CMK (cell line): ENCODE results near the gene CADPS.

Experiments used
- DNase-seq: peaks from one replicate; pipeline ENCODE4 v3.0.0-alpha.2; 2010; ENCODE audit warnings: low read depth

Gene CADPS

DNA sequence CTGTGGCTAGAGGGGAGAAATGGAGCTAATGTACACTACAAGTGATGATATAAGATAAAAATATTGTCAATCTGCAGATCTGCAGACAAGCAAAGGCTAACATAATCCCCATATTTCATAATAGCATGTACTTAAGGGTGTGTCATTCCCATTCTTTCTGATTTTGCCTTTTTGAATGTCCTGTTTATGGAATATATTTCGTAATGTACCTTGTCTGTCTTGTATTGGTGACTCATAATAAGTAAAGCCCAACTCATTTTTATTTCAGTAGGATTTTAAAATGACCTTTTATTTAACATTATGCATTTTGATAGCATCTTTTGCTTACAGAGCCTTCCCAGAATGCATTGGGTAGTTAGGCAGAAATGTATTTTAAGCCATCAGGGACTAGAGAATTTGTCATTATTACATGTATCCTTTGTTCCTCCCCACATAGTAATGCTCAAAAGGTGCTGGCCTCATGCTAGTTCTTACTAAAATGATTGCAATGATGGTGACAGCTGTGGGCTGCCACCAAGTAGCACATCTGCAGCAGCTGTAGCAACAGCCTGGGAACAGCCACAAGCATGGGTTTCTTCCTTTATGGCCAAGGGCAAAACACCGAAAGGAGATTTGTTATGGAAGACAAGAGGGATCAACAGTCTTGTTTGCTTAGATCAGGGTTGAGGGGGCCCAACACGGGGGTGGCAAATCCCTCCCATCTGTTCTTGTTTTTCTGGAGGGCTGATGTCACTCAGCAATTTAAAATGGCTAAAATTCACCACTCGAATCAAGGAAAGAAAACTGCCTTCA, 188.5 kb downstream of the CADPS start:
- no peak for DNase-seq

DNA sequence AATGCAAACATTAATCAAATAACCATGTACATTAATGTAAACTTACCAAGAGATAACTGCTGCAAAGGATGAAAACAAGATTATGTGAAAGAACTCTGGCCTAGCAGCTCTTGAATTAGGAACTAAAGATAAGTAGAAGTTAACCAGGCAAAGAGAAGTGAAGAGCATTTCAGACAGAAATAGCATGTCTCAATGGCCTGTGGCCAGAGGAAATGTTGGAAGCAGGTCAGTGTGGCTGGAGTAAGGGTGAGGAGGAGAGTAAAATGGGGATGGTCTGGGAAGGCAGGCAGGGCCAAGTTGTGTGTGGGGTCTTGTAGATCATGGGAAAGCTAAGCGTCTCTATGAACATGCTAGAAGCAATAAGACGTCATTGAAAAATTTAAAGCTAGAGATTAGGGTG, 192.4 kb downstream of the CADPS start:
- DNase-seq = no peak

DNA sequence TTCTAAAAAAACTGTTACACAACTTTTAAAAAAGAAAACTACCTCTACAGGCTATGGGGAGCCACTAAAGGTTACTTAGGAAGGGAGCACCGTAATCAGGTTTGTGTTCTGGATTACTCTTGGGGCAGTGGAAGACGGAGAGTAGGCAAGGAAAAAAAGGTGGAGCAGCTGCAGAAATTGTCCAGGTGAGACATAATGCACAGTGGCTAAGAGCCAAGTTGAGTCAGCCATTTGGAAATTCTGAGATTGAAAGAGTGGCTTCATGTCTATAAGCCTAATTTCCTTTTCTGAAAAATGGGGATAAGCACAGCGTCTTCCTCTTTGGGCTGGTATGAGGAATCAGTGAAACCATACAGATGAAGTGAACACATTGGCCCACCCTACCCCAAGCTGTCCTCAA, 195.2 kb downstream of the CADPS start:
- DNase-seq = no peak

DNA sequence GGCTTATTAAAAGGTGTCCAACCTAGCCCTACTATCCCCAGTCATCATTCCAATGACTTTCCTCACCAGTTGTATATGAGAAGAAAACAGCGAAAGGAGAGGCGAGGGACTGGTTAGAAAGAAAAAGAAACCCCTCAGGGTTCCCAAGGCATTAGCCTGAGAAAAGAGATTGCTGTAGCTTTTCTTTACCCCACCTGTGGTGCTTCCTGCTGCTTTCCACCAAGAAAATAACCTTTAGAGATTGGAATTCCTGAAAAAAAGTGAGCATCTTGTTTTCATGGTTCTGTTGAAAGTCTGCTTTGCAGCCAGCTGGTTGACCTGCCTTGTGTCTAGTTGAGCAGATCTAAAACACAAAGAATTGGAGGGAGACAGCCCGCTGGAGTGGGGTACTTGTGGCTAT, 196.4 kb downstream of the CADPS start:
- DNase-seq = no peak

DNA sequence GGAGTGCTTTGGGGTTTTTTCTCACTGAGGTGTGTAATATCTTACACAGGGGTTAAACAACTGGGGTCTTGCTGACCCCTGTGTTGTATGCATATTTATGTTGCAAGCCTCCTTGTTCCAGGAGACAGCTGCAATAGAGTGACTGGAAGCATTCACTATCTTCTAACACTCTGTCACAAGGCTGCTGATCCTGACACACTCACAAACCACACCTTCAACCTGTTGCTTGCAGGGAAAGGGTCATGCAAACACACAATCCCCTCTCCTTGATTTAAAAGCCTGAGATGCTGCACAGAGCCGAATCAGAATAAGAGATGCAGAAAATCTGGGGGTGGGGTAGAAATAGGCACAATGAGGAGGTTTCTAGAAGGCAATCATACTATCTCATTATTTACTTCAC, 197.3 kb downstream of the CADPS start:
- DNase-seq = no peak

DNA sequence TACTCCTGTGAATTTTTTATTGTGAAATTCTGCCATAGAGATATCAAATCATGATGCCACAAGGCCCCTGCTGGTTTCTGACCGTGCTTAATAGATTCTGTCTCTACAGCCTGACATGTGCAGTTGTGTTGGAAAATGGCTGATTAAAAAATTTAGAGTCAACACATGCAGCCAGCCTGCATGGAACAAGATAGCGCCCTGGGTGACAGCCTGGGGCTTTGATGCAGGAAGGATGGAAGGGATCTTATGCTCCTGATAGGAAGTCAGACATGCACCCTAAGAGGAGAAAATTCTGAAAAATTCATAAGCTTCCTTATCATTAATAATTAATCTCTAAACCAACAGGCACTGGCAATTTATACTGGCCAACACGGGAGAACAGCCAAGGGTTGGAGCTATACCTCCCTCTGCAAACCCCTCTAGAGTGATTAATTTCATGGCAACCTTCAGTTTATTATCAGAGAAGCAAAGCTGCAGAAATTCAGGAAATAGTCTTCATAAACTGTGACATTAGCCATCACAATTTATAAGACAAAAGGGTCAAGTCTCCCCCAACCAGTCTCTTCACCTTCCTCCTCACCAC, 198.4 kb downstream of the CADPS start:
- no peak for DNase-seq

DNA sequence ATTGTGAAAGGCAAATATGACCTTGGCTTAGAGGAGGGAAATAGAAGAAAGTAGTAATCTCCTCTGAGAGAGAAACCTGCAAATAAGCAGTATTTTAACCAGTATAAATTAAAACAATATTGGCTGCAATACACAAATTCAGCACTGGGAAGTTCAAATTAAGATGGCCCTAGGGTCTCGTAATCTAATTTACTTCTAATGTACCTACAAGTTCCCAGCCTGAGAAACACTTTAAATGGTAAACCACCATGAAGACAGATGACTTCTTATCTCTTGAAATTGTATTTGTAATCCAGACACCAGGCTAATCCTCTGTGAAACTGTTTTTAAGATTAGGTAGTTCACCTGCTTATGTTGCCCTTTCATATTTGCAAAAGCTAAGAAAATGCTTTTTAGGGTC, 199.7 kb downstream of the CADPS start:
- no peak for DNase-seq

DNA sequence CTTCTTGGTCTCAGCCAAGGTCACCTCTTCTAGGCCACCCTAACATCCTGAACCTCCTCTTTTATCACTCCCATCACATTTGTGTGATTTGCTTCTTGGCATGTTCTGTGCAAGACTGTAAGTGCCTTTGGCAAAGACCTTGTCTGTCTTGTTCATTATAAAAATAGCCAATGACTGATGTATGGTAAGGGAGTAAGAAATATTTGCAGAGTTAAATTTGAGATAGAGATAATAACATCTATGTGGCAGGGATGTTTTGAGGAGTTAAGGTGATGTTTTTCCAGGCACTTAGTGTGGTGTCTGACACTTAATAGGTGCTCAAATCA, 202.3 kb downstream of the CADPS start:
- no peak for DNase-seq

DNA sequence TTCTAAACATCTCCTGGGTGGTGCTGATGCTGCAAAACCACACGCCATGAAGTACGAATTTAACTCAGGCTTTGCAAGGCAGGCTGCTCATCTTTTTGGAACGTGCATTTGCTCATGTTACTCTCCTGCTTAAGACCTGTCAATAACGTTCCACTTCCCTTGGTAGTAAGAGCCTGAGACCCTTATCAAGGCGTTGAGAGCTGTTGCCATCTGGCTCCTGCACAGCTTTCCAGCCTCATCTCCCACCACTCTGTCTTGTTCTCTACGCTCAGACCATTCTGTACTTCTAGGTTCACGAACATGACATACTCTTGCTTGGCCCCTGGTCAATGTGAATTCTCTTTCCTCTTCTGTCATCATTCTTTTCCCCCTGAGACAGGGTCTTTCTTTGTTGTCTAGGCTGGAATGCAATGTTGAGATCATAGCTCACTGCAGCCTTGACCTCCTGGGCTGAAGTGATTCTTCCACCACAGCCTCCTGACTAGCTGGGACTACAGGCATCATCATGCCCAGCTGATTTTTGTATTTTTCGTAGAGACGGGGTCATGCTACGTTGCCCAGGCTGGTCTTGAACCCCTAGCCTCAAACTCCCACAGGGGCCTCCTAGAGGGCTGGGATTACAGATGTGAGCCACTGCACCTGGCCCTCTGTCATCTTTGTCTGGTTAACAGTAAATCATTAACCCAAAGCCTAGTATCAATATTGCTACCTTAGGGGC, 202.8 kb downstream of the CADPS start:
- no peak for DNase-seq

DNA sequence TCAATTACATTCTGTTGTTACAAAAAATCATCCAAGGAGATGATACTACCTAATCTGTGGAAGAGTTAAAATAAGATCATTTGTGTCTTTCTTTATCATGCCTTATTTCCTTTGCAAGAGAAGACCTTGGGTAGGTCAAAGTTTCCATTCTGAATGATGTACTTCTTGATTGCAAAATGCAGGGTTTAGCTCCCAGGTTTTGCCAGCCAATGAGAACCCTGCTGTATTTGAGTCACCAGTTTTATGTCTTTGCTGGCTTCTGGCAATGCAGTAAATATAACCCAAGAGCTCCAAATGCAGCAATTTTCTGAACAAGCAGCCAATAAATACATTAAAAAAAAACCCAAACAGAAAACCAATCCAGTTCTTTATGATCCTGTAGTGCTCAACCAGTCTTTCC, 204.9 kb downstream of the CADPS start:
- DNase-seq = no peak

DNA sequence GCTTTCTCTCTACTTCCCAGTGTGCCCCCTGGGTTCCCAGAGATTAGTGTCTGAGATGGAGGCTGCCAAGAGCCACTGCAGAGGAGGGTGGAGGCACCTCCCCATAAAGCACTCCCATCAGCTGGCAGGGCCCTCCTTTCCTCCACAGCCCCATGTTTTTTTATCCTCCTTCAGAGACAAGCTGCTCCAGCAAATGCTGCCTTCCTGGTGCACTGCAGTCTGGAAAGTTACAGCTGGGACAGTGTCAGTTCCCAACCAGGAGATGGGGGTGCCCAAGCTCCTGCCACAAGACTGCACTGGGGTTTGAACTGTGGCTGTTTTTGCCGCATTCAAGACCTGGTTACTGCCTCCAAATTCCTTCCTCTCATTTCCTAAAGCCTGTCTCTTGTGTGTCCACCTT, 206.1 kb downstream of the CADPS start:
- no peak for DNase-seq

DNA sequence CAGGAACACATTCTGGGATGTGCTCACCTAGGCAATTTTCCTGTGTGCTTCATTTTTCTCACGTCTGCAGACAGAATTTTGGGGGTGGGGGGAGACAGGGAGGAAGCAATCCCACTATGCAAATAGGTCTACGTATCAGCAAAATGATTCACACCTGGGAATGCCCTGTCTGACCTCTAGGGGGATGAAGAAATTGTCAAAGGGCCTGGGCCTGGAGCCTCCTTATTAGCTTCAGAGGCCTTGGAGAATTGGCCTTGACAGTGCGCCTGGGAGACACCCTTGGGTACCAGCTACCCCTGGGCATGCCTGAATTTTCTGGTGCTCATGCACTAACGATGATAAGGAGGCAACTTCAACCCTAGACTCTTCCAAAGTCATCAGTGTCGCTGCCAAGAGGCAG, 207.5 kb downstream of the CADPS start:
- DNase-seq = no peak

DNA sequence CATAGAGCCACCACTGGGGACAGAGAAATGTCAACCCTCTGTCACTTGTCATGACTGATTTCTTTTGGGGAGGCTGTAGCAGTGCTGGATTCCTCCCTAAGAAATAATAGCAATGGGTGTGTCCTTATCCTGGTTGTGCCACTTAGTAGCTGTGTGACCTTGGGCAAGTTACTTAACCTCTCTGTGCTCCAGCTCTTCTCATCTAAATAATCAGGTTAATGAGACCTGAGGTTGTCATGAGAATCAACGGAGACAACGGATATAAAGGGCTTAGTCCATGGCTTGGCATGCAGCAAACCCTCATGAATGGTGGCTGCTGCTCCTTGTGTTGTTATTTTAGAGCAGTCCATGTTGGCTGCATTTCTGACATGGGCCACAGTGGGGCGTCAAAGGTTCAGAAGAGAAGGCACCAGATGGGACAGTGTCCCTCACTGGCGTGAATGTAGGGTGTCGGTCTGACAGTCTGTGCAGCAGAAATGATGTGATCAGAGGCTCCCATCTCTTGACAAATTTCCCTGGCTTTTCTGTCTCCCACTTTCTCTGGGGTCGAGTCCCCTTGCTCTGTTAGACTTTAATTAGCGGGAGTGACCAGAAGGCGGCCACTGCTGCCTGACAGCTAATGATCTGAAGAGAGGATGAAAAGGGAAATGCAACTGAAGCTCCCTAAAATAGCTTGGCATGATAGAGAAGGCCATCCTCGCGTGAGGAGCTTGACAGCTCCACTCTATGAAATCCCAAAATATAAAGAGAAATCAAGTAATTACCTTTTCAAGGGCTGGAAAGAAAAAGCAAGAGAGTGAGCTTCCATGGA, 209.4 kb downstream of the CADPS start:
- DNase-seq = no peak

DNA sequence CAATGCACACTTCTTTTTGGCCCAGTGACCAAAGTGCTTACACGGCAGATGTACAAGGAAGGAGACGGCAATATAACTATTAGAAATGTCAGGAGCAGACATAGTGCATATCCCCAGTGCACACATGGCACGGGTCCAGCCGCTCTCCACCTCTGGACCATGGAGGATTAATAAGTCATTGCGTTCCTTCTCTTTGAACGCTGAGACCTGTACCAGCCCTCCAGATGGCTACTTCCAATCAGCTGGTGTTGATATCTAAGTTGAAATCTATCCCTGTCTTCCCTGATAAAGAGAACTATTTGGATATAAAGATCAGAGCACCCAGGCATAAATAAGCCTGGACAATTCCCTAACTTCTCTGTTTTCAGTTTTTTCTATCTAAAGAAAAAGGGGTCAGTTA, 212.5 kb downstream of the CADPS start:
- DNase-seq = no peak

DNA sequence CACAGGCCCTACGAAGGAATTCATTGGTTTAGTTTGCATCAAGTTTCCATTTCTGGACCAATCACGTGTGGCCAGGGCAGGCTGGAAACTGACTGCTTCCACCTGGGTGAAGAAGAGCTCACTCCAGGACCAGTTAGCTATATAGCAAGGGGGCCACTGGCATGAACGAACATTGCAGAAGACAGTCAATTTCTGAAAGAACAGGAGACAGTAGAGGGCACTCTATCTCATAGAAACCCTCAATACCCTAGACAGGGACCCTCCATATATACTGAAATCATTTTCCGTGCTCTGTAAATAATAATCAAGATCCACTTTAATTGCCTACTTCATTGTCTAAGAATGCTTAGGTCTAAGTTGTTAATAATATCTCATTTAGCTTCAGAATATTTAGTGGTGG, 215.6 kb downstream of the CADPS start:
- no peak for DNase-seq

DNA sequence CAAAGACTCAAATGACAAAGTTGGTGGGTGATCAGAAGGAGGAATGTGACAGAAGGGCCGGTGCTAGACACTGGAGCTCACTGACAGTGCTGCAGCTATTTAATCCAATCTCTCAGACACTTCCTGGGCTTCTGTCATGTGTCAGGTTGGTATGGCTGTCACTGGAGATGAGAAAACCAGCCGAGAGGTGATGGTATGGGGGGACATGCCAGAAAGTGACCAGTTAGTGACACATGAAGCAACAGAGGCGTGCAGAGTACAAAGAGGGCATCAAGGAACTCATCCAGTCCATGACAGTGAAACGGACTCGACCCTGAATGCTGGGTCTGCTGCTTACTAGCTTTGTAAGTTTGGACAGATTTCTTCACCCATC, 219.5 kb downstream of the CADPS start:
- DNase-seq = no peak

DNA sequence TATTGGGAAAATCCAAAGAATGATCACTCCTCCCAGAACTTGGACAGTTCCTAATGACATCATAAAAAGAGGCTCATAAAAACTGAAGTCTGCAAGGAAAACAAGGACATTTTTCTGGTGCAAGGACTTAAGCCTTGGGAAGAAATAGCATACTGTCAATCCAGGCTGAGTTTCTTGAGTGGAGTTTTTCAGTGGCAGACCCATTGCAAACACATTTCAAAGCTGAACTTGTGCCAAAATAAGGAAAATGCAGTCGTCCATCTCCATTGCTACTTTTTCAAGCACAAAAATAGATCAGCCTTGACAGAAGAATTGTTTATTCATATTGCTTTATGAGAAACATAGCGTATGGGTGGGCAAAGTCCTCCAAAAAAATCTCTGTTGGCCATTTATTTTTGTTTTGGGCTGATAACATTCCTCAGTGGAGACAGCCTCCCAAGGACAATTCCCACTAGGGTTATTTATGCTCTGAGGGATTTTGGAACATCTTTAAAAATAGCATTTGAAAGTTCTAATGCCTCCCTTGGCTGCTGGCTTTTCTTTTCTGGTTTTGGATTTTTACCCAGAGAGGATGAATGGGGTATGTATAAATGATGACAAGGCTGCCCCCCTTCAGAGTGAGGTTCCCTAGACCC, 220.0 kb downstream of the CADPS start:
- DNase-seq = no peak

DNA sequence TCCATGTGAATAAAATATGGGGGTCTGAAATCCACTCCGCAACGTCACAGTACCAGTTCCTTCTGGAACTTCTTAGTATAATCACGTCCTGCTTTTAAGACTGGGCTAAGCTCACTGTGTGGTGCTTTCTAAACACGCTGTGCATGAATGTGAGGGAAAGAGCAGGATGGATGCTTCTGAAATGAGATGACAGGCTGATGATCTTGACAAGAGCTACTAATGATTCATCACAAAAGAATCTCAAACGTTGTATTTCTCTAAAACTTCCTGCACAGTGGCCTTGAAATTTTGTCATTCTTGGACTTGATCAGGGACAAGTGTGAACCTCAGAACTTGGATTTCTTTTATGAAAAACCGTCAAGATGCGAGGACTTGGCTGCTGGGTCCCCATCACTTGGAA, 221.4 kb downstream of the CADPS start:
- no peak for DNase-seq

DNA sequence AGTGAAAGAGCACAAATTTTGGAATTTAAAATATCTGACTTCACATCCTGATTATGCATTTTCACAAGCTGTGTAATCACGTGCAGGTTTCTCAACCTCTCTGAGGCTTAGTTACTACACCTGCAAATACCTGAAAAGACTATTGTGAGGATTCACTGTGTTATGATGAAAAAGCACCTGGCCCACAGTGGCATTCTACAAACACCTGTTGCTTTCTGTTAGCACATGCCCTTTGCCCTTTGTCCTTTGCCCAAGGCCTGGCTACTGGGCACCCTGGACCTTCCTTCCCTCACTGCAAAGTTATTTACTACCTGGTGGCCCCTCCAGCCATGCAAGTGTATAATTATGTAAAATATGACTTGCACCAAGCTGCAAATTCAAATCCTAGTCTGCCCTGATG, 227.5 kb downstream of the CADPS start:
- DNase-seq = no peak

DNA sequence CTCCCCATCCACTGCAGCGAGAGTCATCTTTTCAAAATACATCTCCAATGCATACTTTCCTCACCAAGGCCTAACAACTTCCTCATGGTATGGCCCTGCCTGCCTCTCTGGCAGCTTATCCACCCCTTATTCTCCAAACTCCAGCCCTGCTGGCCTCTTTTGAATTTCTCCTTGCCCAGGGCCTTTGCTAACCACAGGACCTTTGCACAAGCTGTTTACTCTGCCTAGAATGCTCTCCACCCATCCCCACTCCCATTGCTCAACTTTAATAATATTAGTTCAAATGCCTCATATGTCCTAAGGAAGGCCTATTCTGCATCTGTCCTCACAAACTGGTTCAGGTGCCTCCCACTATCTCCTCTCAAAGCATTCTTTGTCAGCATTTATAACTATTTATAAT, 230.7 kb downstream of the CADPS start:
- no peak for DNase-seq

DNA sequence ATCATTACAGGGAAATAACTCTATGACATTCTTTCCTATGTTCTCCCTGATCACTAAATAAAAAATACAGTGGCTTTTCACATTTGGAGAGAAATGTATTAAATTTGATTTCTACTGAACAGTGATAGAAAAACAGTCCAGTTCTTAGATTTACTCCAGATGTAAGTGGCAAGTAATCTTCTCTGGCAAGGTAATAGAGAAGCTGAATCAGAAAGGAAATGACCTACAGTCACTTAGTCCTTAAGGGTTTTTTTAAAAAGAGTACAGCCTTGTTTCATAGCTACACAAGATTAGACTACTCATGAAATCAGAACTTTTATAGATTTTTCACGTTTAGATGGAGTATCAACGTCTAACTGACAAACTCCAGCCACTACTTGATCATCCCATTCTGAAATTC, 236.9 kb downstream of the CADPS start:
- no peak for DNase-seq

DNA sequence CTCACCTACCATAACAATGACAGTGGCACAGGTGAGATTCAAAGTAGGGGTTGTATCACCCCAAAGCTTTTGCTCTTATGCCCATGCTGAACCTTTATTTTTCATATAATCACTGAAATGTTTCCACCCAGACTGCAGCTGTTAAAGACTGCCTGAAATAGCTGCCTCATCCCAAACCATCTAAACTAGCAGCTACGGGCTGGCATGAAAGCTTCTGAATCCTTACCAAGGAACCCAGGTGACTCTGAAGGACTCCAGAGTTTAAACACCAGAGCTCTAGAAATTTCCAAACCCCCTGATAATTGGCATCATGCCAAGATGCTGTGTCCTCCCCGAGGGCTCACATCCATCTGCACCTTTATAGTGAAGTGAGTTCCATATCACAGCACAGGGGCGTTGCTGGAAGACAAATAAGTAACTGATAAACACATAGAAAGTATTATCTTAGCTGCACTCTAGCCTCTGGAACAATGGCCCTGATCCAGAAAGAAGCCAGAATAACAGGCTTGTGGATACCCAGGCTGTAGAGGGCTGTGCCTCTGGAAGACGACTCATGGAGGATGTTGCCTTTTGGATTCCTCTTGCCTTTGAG, 238.9 kb downstream of the CADPS start:
- no peak for DNase-seq
